CD4-positive, CD25-positive, alpha-beta regulatory T cell (primary cell): ENCODE data around the gene ZKSCAN8. TPM values are rescaled to one million over a fixed set of nuclear protein-coding genes. Genes with fewer than 3 reads are reported as not detected.
A peak's percentile ranks its signal among the peaks of the same experiment; 100 is the strongest.

ENCODE experiments used
- ATAC-seq, 2 donors: fragments of 150-1000 bp; cut with Tn5 transposase; one replicate each; pipeline ENCODE4 v1.10.0; 2021; ENCODE audit warnings: low read depth in 2 of 2, moderate number of reproducible peaks in 2 of 2, moderate library complexity in 1 of 2
- DNase-seq, 3 donors: peaks; one replicate each; pipeline versions ENCODE4 v3.0.0 to v3.0.0-alpha.2; 2012 to 2022; ENCODE audit warnings: mixed read lengths in 1 of 3
- H3K27ac ChIP-seq: one replicate; pipeline ENCODE4 v1.7.0; 2013; ENCODE audit warnings: mild to moderate bottlenecking, low read length; ENCODE audit not compliant: insufficient read depth, poor library complexity, severe bottlenecking
- H3K27me3 ChIP-seq: one replicate; pipeline ENCODE4 v1.7.0; 2013; ENCODE audit warnings: low read length; ENCODE audit not compliant: control insufficient read depth, insufficient read depth
- H3K36me3 ChIP-seq: one replicate; pipeline ENCODE4 v1.7.0; 2013; ENCODE audit warnings: mild to moderate bottlenecking, low read length, moderate library complexity; ENCODE audit not compliant: control insufficient read depth, insufficient read depth
- H3K4me1 ChIP-seq: 2 replicates; pipeline ENCODE4 v1.7.0; 2013; ENCODE audit warnings: mild to moderate bottlenecking, low read length; ENCODE audit not compliant: insufficient read depth, control insufficient read depth, poor library complexity, severe bottlenecking
- H3K4me3 ChIP-seq: one replicate; pipeline ENCODE4 v1.7.0; 2013; ENCODE audit warnings: low read depth, mild to moderate bottlenecking, low read length, moderate library complexity
- H3K9me3 ChIP-seq, 2 experiments: 1 replicate in 1 of 2; 2 replicates in 1 of 2; pipeline ENCODE4 v1.7.0; 2013; ENCODE audit warnings: low read length in 2 of 2, mild to moderate bottlenecking in 1 of 2, moderate library complexity in 1 of 2; ENCODE audit not compliant: control insufficient read depth in 2 of 2
- H3K27ac Mint-ChIP-seq, 3 donors: one replicate each; pipeline ENCODE4 v1.8.0; 2020 to 2022; ENCODE audit warnings: mild to moderate bottlenecking in 3 of 3, mixed read lengths in 3 of 3, moderate library complexity in 2 of 3
- H3K27me3 Mint-ChIP-seq: one replicate; pipeline ENCODE4 v1.8.0; 2022; ENCODE audit warnings: mild to moderate bottlenecking, mixed read lengths
- H3K36me3 Mint-ChIP-seq: one replicate; pipeline ENCODE4 v1.8.0; 2020; ENCODE audit warnings: mixed read lengths
- H3K4me1 Mint-ChIP-seq, 4 donors: one replicate each; pipeline ENCODE4 v1.8.0; 2020 to 2022; ENCODE audit warnings: mixed read lengths in 4 of 4, mild to moderate bottlenecking in 1 of 4
- H3K4me3 Mint-ChIP-seq, 4 donors: one replicate each; pipeline ENCODE4 v1.8.0; 2020 to 2022; ENCODE audit warnings: mild to moderate bottlenecking in 4 of 4, mixed read lengths in 4 of 4, moderate library complexity in 3 of 4
- H3K9me3 Mint-ChIP-seq, 7 donors: one replicate each; pipeline ENCODE4 v1.8.0; 2020 to 2022; ENCODE audit warnings: mixed read lengths in 7 of 7, mild to moderate bottlenecking in 3 of 7, moderate library complexity in 2 of 7
- polyA plus RNA-seq, 4 donors: library from polyadenylated mRNA; unstranded; fragments of 300-500 nt; fragmentation: Illumina TruSeq; gene quantifications; one replicate each; pipeline ENCODE4 v1.2.3, GENCODE V29; 2021
- total RNA-seq: library from RNA; stranded (reverse); gene quantifications from one replicate; pipeline ENCODE4 v1.2.3, GENCODE V29; 2022

ZKSCAN8 gene
- total and polyA plus RNA-seq, 5 donors from 2014 or later = 0.78 to 27.4 (median 1.6) TPM

- ATAC-seq = no peak
- Mint-ChIP-seq H3K27ac (peak overlapping the region; percentile 74 to 98 (median 93)), H3K9me3 (no peaks in the 10 kb centered on the region), H3K27me3 (no peaks in the 10 kb centered on the region), H3K4me1 (peaks cover 40 to 78% (median 52%) of the 10 kb centered on the region in 4 donors), H3K4me3 (peak overlapping the region; percentile 93 to 97 (median 96)), H3K36me3 (peaks cover 14% of the 10 kb centered on the region)
- no peaks in the 10 kb centered on the region for H3K9me3 ChIP-seq
- no peak overlapping the region for H3K27ac ChIP-seq
- H3K27me3 ChIP-seq = no peaks in the 10 kb centered on the region
- DNase-seq = no peak
- no peaks in the 10 kb centered on the region for H3K36me3 ChIP-seq
- H3K4me1 ChIP-seq = peaks cover 67% of the 10 kb centered on the region
- H3K4me3 ChIP-seq = peak overlapping the region; percentile 74
Observed at GRCh38 chr6:28140616-28141015, 1.1 kb upstream of the ZKSCAN8 start.

- Mint-ChIP-seq H3K4me3 (peak overlapping the region; percentile 95 to 97 (median 97)), H3K27ac (peak overlapping the region in 2 of 3 donors; percentile 95 to 98), H3K27me3 (no peaks in the 10 kb centered on the region), H3K9me3 (no peaks in the 10 kb centered on the region), H3K36me3 (peaks cover 15% of the 10 kb centered on the region), H3K4me1 (peaks cover 35 to 66% (median 47%) of the 10 kb centered on the region in 4 donors)
- Histone ChIP-seq H3K36me3 (peaks cover 6% of the 10 kb centered on the region), H3K27me3 (no peaks in the 10 kb centered on the region), H3K9me3 (no peaks in the 10 kb centered on the region), H3K27ac (no peak overlapping the region), H3K4me1 (peaks cover 49% of the 10 kb centered on the region), H3K4me3 (peak overlapping the region; percentile 82)
- ATAC-seq (no peak), DNase-seq (no peak)
Observed at GRCh38 chr6:28142446-28142845, 763 bp downstream of the ZKSCAN8 start.

GRCh38 chr6:28145231-28145630 lies 3.5 kb downstream of the ZKSCAN8 start:
- ATAC-seq (no peak), DNase-seq (no peak)
- Mint-ChIP-seq H3K27me3 (no peaks in the 10 kb centered on the region), H3K4me1 (peaks cover 29 to 57% (median 48%) of the 10 kb centered on the region in 4 donors), H3K36me3 (peaks cover 35% of the 10 kb centered on the region), H3K4me3 (peak overlapping the region in 1 of 4 donors; percentile 80), H3K27ac (peak overlapping the region in 1 of 3 donors; percentile 60), H3K9me3 (no peaks in the 10 kb centered on the region)
- Histone ChIP-seq H3K9me3 (no peaks in the 10 kb centered on the region), H3K4me1 (peaks cover 34% of the 10 kb centered on the region), H3K4me3 (no peak overlapping the region), H3K27me3 (no peaks in the 10 kb centered on the region), H3K36me3 (peaks cover 33% of the 10 kb centered on the region), H3K27ac (no peak overlapping the region)

- no peaks in the 10 kb centered on the region for H3K27me3 ChIP-seq
- DNase-seq (no peak), ATAC-seq (no peak)
- H3K4me1 Mint-ChIP-seq = peaks cover 9 to 19% (median 9%) of the 10 kb centered on the region in 4 donors
- H3K4me3 Mint-ChIP-seq = no peak overlapping the region
- H3K4me1 ChIP-seq = no peaks in the 10 kb centered on the region
- H3K36me3 ChIP-seq = peaks cover 89% of the 10 kb centered on the region
- no peak overlapping the region for H3K4me3 ChIP-seq
- H3K27ac Mint-ChIP-seq = no peak overlapping the region
- H3K27ac ChIP-seq = no peak overlapping the region
- H3K36me3 Mint-ChIP-seq = peaks cover 77% of the 10 kb centered on the region
- peaks cover 0 to 9% (median 3%) of the 10 kb centered on the region in 7 donors for H3K9me3 Mint-ChIP-seq
- H3K9me3 ChIP-seq = peaks cover 0 to 2% of the 10 kb centered on the region in 2 experiments
- H3K27me3 Mint-ChIP-seq = no peaks in the 10 kb centered on the region
Observed at GRCh38 chr6:28152531-28152930, 10.8 kb downstream of the ZKSCAN8 start.

- Histone ChIP-seq H3K27me3 (no peaks in the 10 kb centered on the region), H3K4me3 (no peak overlapping the region), H3K9me3 (peaks cover 0 to 2% of the 10 kb centered on the region in 2 experiments), H3K4me1 (no peaks in the 10 kb centered on the region), H3K27ac (no peak overlapping the region), H3K36me3 (peaks cover 81% of the 10 kb centered on the region)
- peaks cover 0 to 9% (median 3%) of the 10 kb centered on the region in 7 donors for H3K9me3 Mint-ChIP-seq
- DNase-seq (no peak), ATAC-seq (no peak)
- H3K27me3 Mint-ChIP-seq = no peaks in the 10 kb centered on the region
- H3K27ac Mint-ChIP-seq = no peak overlapping the region
- H3K36me3 Mint-ChIP-seq = peaks cover 78% of the 10 kb centered on the region
- no peak overlapping the region for H3K4me3 Mint-ChIP-seq
- H3K4me1 Mint-ChIP-seq = peaks cover 3 to 14% (median 9%) of the 10 kb centered on the region in 4 donors
Observed at GRCh38 chr6:28153546-28153945, 11.9 kb downstream of the ZKSCAN8 start.

GRCh38 chr6:28154357-28154756 lies 12.7 kb downstream of the ZKSCAN8 start:
- peaks cover 73% of the 10 kb centered on the region for H3K36me3 ChIP-seq
- peaks cover 79% of the 10 kb centered on the region for H3K36me3 Mint-ChIP-seq
- no peaks in the 10 kb centered on the region for H3K4me1 ChIP-seq
- no peak overlapping the region for H3K4me3 Mint-ChIP-seq
- H3K27ac ChIP-seq = no peak overlapping the region
- ATAC-seq = no peak
- no peaks in the 10 kb centered on the region for H3K27me3 Mint-ChIP-seq
- no peak for DNase-seq
- H3K27ac Mint-ChIP-seq = no peak overlapping the region
- H3K4me1 Mint-ChIP-seq = peaks cover 0 to 20% (median 5%) of the 10 kb centered on the region in 4 donors
- H3K9me3 Mint-ChIP-seq = peaks cover 0 to 9% (median 4%) of the 10 kb centered on the region in 7 donors
- H3K9me3 ChIP-seq = peaks cover 0 to 2% of the 10 kb centered on the region in 2 experiments
- H3K4me3 ChIP-seq = no peak overlapping the region
- no peaks in the 10 kb centered on the region for H3K27me3 ChIP-seq

- no peak overlapping the region for H3K27ac ChIP-seq
- peaks cover 59% of the 10 kb centered on the region for H3K36me3 Mint-ChIP-seq
- H3K27me3 Mint-ChIP-seq = no peaks in the 10 kb centered on the region
- peaks cover 35% of the 10 kb centered on the region for H3K36me3 ChIP-seq
- peaks cover 6 to 18% (median 12%) of the 10 kb centered on the region in 4 donors for H3K4me1 Mint-ChIP-seq
- H3K9me3 Mint-ChIP-seq = peaks cover 0 to 7% (median 3%) of the 10 kb centered on the region in 7 donors
- ATAC-seq = no peak
- no peak for DNase-seq
- H3K27ac Mint-ChIP-seq = no peak overlapping the region
- H3K9me3 ChIP-seq = no peaks in the 10 kb centered on the region
- peaks cover 8% of the 10 kb centered on the region for H3K4me1 ChIP-seq
- H3K27me3 ChIP-seq = no peaks in the 10 kb centered on the region
- no peak overlapping the region for H3K4me3 ChIP-seq
- no peak overlapping the region for H3K4me3 Mint-ChIP-seq
Observed at GRCh38 chr6:28158318-28158717, 16.6 kb downstream of the ZKSCAN8 start.

- no peak for ATAC-seq
Observed at GRCh38 chr6:28159029-28159607, 17.4 kb downstream of the ZKSCAN8 start.

More at GRCh38 chr6:28159029-28159607, 17.4 kb downstream of the ZKSCAN8 start:
- peaks cover 0 to 7% (median 3%) of the 10 kb centered on the region in 7 donors for H3K9me3 Mint-ChIP-seq
- peaks cover 8% of the 10 kb centered on the region for H3K4me1 ChIP-seq
- peaks cover 27% of the 10 kb centered on the region for H3K36me3 ChIP-seq
- peaks cover 6 to 18% (median 12%) of the 10 kb centered on the region in 4 donors for H3K4me1 Mint-ChIP-seq
- H3K4me3 Mint-ChIP-seq = no peak overlapping the region
- no peaks in the 10 kb centered on the region for H3K27me3 Mint-ChIP-seq
- H3K9me3 ChIP-seq = no peaks in the 10 kb centered on the region
- H3K27ac Mint-ChIP-seq = no peak overlapping the region
- H3K36me3 Mint-ChIP-seq = peaks cover 53% of the 10 kb centered on the region
- H3K27ac ChIP-seq = no peak overlapping the region
- no peak overlapping the region for H3K4me3 ChIP-seq
- no peak for DNase-seq
- H3K27me3 ChIP-seq = no peaks in the 10 kb centered on the region
